ENCODE results near the gene FAM83E. TPM values are rescaled to one million over a fixed set of nuclear protein-coding genes. Genes with fewer than 3 reads are reported as not detected.

Gene FAM83E
- total RNA-seq, 1 donor from 2014 or later = 1.1 TPM

GRCh38 chr19:48645620-48646000 lies 30.7 kb upstream of the FAM83E start:
- Mint-ChIP-seq H3K9me3 (ENCODE audit: unreplicated experiment) (no peaks in the 10 kb centered on the region), H3K4me1 (ENCODE audit: unreplicated experiment) (peaks cover 30% of the 10 kb centered on the region), H3K4me3 (ENCODE audit: unreplicated experiment) (peak overlapping the region; percentile 87), H3K36me3 (ENCODE audit: unreplicated experiment) (no peaks in the 10 kb centered on the region), H3K27ac (ENCODE audit: unreplicated experiment) (peak overlapping the region; percentile 88), H3K27me3 (ENCODE audit: unreplicated experiment) (peaks cover 4% of the 10 kb centered on the region)
- no peak for DNase-seq (ENCODE audit: extremely low spot score, unreplicated experiment)
- TF ChIP-seq CTCF (IDR thresholded peaks at IDR 0.05) = no peak

DNA sequence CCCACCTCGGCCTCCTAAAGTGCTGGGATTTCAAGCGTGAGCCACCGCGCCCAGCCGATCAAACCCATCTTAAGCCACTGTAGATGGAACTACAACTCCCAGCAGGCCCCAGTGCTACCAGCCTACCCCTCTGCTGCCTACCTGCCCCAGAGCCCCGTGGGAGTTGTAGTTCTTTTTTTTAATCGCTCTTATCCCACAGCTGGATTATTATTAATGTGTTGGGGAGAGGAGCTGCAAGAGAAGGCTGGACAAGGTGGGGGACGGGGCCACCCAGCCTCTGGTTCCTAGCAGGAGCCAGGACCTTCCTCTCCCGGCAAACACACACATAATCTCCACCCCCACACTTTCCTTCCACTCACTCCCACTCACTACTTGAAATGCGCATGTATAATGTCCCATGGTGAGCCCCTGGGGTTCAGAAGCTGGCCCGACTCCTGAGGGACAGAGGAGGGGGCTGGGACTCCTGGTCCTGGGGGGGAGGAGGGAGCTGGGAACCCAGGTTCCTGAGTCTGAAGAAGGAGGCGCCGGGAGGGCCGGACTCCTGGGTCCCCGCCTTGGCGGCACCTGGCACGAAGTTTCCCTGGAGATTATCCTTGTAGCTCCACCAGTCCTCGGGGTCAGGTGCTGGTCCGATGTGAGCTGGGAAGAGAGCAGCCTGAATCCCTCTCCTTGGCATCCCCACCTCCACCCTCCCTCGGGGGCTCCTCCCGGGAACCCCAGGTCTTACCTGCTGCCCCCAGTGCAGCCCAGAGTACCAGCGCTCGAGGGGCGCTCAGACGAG lies 30.2 kb upstream of the FAM83E start:
- Mint-ChIP-seq H3K9me3 (ENCODE audit: unreplicated experiment) (no peaks in the 10 kb centered on the region), H3K36me3 (ENCODE audit: unreplicated experiment) (no peaks in the 10 kb centered on the region), H3K4me3 (ENCODE audit: unreplicated experiment) (peak overlapping the region; percentile 87), H3K27ac (ENCODE audit: unreplicated experiment) (peak overlapping the region; percentile 88), H3K4me1 (ENCODE audit: unreplicated experiment) (peaks cover 30% of the 10 kb centered on the region), H3K27me3 (ENCODE audit: unreplicated experiment) (peaks cover 5% of the 10 kb centered on the region)
- no peak for DNase-seq (ENCODE audit: extremely low spot score, unreplicated experiment)
- no peak for TF ChIP-seq CTCF (IDR thresholded peaks at IDR 0.05)

DNA sequence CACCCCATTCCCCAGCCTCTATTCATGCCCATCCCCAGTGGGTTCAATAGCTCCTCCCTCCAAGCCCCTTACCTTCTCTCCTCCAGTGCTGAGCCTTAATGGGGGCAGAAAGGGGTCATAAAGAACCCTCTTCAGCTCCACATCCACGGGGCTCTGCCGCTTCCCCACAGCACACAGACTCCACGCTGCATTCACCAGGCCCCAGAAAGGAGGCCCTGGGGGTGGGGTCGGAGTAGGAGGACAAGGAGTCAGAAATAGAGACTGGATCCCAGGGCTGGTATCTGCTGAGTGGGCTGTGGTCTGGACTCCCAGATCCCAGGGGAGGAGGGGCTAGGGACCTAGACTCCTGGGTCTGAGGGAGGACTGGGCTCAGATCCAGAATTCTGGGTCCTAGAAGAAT lies 29.5 kb upstream of the FAM83E start:
- DNase-seq (ENCODE audit: extremely low spot score, unreplicated experiment) = no peak
- Mint-ChIP-seq H3K9me3 (ENCODE audit: unreplicated experiment) (no peaks in the 10 kb centered on the region), H3K27ac (ENCODE audit: unreplicated experiment) (no peak overlapping the region), H3K4me3 (ENCODE audit: unreplicated experiment) (peak overlapping the region; percentile 87), H3K36me3 (ENCODE audit: unreplicated experiment) (no peaks in the 10 kb centered on the region), H3K27me3 (ENCODE audit: unreplicated experiment) (peaks cover 6% of the 10 kb centered on the region), H3K4me1 (ENCODE audit: unreplicated experiment) (peaks cover 26% of the 10 kb centered on the region)
- no peak for TF ChIP-seq CTCF (IDR thresholded peaks at IDR 0.05)

GRCh38 chr19:48642862-48643261 lies 28.0 kb upstream of the FAM83E start:
- Mint-ChIP-seq H3K9me3 (ENCODE audit: unreplicated experiment) (no peaks in the 10 kb centered on the region), H3K4me3 (ENCODE audit: unreplicated experiment) (no peak overlapping the region), H3K27ac (ENCODE audit: unreplicated experiment) (no peak overlapping the region), H3K4me1 (ENCODE audit: unreplicated experiment) (peaks cover 30% of the 10 kb centered on the region), H3K36me3 (ENCODE audit: unreplicated experiment) (no peaks in the 10 kb centered on the region), H3K27me3 (ENCODE audit: unreplicated experiment) (peaks cover 6% of the 10 kb centered on the region)
- DNase-seq (ENCODE audit: extremely low spot score, unreplicated experiment) = no peak
- TF ChIP-seq CTCF (IDR thresholded peaks at IDR 0.05) = no peak

GRCh38 chr19:48641850-48642249 lies 27.0 kb upstream of the FAM83E start:
- no peak overlapping the region for H3K4me3 Mint-ChIP-seq (ENCODE audit: unreplicated experiment)
- H3K4me1 Mint-ChIP-seq (ENCODE audit: unreplicated experiment) = peaks cover 33% of the 10 kb centered on the region
- no peak overlapping the region for H3K27ac Mint-ChIP-seq (ENCODE audit: unreplicated experiment)
- no peak for DNase-seq (ENCODE audit: extremely low spot score, unreplicated experiment)
- H3K27me3 Mint-ChIP-seq (ENCODE audit: unreplicated experiment) = peaks cover 6% of the 10 kb centered on the region
- no peaks in the 10 kb centered on the region for H3K36me3 Mint-ChIP-seq (ENCODE audit: unreplicated experiment)
- no peaks in the 10 kb centered on the region for H3K9me3 Mint-ChIP-seq (ENCODE audit: unreplicated experiment)
- no peak for TF ChIP-seq CTCF (IDR thresholded peaks at IDR 0.05)
